Dermis microvascular lymphatic vessel endothelial cell (primary cell): ENCODE measurements around the gene PPP1R14C. TPM values are rescaled to one million over a fixed set of nuclear protein-coding genes. Genes with fewer than 3 reads are reported as not detected.

Experiments
- DNase-seq, 2 donors: peaks; one replicate each; pipeline versions ENCODE4 v3.0.0 to v3.0.0-alpha.2; 2010; ENCODE audit warnings: low read depth in 2 of 2
- total RNA-seq: library from RNA; depleted of rRNA; stranded (reverse); fragments of >200 nt; gene quantifications from 2 replicates; pipeline ENCODE4 v1.2.1, GENCODE V29; 2014

Gene PPP1R14C
- total RNA-seq, 1 donor from 2014 or later, result not detected

- DNase-seq, result no peak
Measured at GRCh38 chr6:150194195-150194594, 51.4 kb downstream of the PPP1R14C start.

GRCh38 chr6:150195996-150196417 is 53.2 kb downstream of the PPP1R14C start:
- no peak for DNase-seq

GRCh38 chr6:150196942-150197745 is 54.3 kb downstream of the PPP1R14C start:
- DNase-seq, result no peak

GRCh38 chr6:150198532-150198931 is 55.7 kb downstream of the PPP1R14C start:
- DNase-seq, result no peak

- DNase-seq, result no peak
Measured at GRCh38 chr6:150199241-150199640, 56.4 kb downstream of the PPP1R14C start.

GRCh38 chr6:150200428-150201100 is 57.7 kb downstream of the PPP1R14C start:
- DNase-seq, result no peak

- no peak for DNase-seq
Measured at GRCh38 chr6:150201285-150201684, 58.4 kb downstream of the PPP1R14C start.

GRCh38 chr6:150201772-150202329 is 59.0 kb downstream of the PPP1R14C start:
- DNase-seq, result no peak

GRCh38 chr6:150202404-150202803 is 59.6 kb downstream of the PPP1R14C start:
- no peak for DNase-seq

- no peak for DNase-seq
Measured at GRCh38 chr6:150202934-150203333, 60.1 kb downstream of the PPP1R14C start.

- DNase-seq, result no peak
Measured at GRCh38 chr6:150203378-150203777, 60.5 kb downstream of the PPP1R14C start.

GRCh38 chr6:150203871-150204545 is 61.2 kb downstream of the PPP1R14C start:
- no peak for DNase-seq

GRCh38 chr6:150204705-150205472 is 62.0 kb downstream of the PPP1R14C start:
- no peak for DNase-seq

GRCh38 chr6:150207931-150208570 is 65.2 kb downstream of the PPP1R14C start:
- DNase-seq, result no peak

GRCh38 chr6:150208611-150209352 is 65.9 kb downstream of the PPP1R14C start:
- DNase-seq, result no peak

- DNase-seq, result no peak
Measured at GRCh38 chr6:150209415-150209814, 66.6 kb downstream of the PPP1R14C start.

- DNase-seq, result no peak
Measured at GRCh38 chr6:150211700-150212511, 69.1 kb downstream of the PPP1R14C start.

GRCh38 chr6:150212778-150213177 is 69.9 kb downstream of the PPP1R14C start:
- DNase-seq, result no peak

- no peak for DNase-seq
Measured at GRCh38 chr6:150213301-150213700, 70.5 kb downstream of the PPP1R14C start.
